Measurements from ENCODE around the gene SLC25A40.
A peak's percentile ranks its signal among the peaks of the same experiment; 100 is the strongest.
"Not testable (repeated sequence)": the region's sequence is repeated elsewhere in the genome, so short reads cannot be mapped to it uniquely, and the experiment has no call there.

SLC25A40 gene, protein sequence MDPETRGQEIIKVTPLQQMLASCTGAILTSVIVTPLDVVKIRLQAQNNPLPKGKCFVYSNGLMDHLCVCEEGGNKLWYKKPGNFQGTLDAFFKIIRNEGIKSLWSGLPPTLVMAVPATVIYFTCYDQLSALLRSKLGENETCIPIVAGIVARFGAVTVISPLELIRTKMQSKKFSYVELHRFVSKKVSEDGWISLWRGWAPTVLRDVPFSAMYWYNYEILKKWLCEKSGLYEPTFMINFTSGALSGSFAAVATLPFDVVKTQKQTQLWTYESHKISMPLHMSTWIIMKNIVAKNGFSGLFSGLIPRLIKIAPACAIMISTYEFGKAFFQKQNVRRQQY

DNA sequence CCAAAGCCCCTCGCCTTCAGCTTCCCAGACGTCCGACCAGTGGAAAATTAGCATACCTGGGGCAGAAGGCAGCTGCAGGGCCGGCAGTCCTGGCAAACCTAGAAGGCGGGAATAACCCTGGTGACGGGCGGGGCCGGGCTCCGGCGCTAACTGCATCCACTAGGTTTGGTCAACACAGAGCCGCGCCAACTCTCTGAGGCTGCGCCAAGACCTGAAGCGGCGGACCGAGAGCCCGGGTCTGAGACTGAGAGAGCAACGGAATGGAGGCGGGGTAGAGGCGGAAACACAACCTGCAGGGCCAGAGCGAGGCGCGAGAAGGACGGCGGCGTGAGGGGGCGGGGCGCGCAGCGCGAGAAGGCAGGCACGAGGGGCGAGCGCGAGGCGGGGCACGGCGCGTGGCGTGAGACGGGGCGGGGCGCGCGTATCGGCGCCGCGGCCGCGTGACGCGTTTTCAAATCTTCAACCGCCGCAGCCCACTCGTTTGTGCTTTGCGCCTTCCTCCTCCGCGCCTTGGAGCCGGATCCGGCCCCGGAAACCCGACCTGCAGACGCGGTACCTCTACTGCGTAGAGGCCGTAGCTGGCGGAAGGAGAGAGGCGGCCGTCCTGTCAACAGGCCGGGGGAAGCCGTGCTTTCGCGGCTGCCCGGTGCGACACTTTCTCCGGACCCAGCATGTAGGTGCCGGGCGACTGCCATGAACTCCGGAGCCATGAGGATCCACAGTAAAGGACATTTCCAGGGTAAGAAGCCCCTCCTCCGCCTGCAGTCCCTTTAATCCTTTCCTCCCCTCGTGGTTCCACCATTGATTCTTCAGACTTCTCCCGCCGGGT lies at the start of gene SLC25A40, which contains the start of gene DBF4:
SLC25A40 (minus strand) TSS at position 321 of the 829 bp plus-strand sequence. CDS start 17,633 bp downstream, outside the sequence.
DBF4 (plus strand) TSS at position 454 of the 829 bp plus-strand sequence; CDS start at position 694, 240 bp downstream.
- DNase-seq (ENCODE audit: low read depth) = peak; percentile 77

DNA sequence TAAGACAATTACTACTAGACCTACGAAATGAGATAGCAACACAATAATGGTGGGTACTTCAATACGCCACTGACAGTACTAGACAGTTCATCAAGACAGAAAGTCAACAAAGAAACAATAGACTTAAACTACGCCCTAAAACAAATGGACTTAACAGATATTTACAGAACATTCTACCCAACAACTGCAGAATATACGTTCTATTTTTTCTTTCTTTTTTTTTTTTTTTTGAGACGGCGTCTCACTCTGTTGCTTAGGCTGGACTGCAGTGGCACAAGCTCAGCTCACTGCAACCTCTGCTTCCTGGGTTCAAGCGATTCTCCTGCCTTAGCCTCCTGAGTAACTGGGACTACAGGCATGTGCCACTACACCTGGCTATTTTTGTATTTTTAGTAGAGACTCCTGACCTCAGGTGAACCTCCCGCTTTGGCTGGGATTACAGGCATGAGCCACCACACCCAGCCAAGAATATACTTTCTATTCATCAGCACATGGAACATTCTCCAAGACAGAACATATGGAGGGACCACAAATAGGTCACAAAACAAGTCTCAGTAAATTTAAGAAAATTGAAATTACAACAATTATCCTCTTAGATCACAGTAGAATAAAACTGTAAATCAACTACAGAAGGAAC lies 46.7 kb upstream of the SLC25A40 start:
- not testable (repeated sequence) for DNase-seq (ENCODE audit: low read depth)

DNA sequence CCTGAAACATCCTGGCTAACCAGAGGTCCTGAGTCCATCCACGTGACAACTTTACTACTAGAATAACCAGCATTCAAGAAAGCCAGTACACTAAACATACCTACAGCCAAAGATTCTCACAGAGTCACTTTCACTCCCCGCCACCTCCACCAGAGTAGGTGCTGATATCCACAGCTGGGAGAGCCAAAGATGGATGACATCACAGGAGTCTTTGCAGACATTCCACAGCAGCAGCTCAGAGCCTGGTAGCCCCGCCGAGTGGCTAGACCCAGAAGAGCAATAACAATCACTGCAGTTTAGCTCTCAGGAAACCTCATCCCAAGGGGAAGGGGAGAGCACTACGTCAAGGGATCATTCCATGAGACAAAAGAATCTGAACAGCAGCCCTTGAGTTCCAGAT lies 44.4 kb upstream of the SLC25A40 start:
- DNase-seq (ENCODE audit: low read depth) = no peak

DNA sequence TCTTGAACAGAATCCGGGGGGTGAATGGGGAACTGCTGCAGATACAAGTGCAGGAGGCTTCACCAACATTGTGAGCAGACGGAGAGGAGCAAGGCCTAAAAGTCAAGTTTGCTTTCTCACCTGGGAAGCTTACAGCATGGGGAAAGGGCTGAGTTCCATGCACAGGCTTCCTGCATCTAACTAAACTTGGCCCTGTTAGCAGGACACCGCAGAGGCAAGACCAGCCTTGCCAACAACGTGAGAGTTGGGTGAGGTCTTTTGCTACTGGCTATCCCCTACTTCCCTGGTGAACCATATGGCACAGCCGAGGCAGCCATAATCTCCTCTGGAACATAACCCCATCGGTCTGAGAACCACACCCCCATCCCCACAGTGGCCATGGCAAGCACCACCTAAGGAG lies 43.7 kb upstream of the SLC25A40 start:
- no peak for DNase-seq (ENCODE audit: low read depth)

DNA sequence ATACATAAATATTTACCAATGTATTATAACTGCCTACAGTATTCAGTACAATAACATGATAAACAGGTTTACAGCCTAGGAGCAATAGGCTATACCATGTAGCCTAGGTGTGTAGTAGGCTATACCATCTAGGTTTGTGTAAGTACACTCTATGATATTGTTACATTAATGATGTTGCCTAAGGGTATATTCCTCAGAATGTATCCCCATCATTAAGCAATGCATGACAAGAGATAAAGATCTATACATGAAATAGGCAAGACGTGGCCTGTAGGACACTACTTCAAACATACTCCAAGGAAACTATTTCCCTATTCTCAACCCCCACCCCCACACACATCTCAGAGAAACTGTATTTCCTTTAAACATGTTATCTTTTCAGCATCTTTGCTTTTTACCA lies 42.6 kb upstream of the SLC25A40 start:
- no peak for DNase-seq (ENCODE audit: low read depth)

DNA sequence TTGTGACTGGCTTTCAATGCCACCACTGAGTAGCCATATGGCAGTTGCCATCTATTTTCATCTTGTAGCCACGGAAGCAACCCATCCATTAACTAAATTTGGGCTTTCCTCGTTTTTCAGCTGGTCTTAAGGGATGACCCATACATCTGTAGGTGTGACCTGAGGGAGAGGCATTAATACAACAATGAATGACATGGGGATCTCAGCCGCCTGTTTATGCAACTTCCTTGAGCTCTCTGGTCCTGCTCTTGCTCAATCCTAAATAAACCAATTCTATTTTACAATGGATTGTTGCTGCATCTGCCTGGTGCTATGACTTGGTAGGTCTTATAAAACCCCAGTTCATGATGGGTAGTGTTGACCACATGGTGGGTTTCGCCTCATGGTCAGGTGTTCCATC lies 36.0 kb upstream of the SLC25A40 start:
- DNase-seq (ENCODE audit: low read depth) = no peak

DNA sequence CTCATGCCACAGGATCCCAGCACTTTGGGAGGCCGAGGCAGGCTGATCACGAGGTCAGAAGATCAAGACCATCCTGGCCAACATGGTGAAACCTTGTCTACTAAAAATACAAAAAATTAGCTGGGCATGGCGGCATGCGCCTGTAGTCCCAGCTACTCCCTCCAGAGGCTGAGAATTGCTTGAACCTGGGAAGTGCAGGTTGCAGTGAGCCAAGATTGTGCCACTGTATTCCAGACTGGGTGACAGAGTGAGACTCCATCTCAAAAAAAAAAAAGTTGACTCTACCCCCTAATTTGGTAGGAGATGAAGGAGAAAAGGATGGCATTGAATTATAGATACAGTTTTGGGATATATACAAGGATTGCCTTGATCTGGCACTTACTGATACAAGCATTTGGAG lies 32.7 kb upstream of the SLC25A40 start:
- not testable (repeated sequence) for DNase-seq (ENCODE audit: low read depth)

DNA sequence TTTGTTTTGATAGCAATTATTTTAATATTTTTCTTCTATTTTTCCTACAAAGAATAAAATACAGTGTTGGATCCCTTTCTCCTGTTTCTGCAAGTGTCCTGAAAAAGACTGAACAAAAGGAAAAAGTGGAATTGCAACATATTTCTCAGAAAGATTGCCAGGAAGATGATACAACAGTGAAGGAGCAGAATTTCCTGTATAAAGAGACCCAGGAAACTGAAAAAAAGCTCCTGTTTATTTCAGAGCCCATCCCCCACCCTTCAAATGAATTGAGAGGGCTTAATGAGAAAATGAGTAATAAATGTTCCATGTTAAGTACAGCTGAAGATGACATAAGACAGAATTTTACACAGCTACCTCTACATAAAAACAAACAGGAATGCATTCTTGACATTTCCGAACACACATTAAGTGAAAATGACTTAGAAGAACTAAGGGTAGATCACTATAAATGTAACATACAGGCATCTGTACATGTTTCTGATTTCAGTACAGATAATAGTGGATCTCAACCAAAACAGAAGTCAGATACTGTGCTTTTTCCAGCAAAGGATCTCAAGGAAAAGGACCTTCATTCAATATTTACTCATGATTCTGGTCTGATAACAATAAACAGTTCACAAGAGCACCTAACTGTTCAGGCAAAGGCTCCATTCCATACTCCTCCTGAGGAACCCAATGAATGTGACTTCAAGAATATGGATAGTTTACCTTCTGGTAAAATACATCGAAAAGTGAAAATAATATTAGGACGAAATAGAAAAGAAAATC lies 31.2 kb upstream of the SLC25A40 start:
- not testable (repeated sequence) for DNase-seq (ENCODE audit: low read depth)

DNA sequence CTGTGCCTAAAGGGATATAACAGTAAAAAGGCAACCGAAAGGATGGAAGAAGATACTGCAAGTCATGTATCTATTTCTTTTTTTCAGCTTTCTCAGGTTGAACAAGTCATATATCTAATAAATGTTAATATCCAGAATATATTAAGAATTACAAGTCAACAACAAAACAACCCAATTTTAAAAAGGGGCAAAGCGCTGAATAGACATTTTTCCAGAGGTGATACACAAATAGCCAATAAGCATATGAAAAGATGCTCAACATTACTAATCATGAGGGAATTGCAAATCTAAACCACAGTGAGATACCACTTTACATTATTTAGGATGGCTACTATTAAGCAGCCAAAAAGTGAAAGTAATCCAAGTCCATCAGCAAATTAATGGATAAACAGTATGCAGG lies 23.1 kb upstream of the SLC25A40 start:
- no peak for DNase-seq (ENCODE audit: low read depth)

DNA sequence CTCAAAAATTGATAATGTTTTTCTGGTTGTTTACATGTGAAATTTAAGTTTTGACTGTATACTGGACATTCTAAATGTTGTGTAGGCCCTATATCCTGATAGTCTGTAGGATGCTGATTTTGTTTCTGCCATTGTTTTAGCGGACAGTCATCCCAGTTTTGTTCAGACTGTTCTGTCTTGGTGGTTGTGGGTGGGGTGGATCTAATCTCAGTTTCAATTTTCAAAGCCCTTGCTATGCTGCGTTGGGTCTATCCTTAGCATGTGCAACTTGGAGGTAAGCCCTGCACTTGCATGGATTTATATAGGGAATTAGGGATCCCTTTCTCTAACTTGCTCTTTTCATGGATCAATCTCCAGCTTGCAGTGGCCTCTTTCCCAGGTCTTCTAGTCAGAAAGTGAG lies 19.2 kb upstream of the SLC25A40 start:
- DNase-seq (ENCODE audit: low read depth) = no peak

DNA sequence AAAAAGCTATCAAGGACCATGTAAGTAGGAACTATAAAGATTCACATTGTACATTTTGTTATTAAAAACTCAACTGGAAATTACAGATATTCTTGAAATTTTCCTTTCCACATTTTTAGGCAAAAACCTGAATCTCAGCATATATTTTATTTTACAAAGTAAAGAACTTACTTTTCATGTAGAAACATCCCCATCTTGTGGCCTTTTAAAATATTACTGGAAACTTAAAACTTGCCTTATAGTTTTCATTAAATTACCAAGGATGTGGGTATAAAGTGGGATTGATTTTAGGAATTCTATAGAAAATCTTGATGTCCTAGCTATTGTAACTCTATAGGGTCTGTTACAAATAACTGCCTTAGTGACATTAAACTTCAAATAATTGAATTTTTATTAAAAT lies 10.7 kb upstream of the SLC25A40 start:
- no peak for DNase-seq (ENCODE audit: low read depth)

DNA sequence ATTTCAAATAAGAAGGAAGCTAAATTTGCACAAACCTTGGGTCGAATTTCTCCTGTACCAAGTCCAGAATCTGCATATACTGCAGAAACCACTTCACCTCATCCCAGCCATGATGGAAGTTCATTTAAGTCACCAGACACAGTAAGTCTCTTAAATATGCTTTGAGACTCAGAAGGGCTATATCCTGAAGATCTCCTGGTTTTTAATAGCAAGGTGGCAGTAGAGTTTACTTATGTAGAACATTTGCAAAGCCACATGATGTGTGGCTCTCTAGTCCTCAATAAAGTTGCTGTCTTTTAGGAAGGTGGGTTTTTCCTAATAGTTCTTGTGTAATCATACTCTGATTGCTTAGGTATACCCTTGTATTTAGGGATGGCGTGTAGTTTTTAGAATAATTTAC lies 8.9 kb upstream of the SLC25A40 start:
- DNase-seq (ENCODE audit: low read depth) = no peak

DNA sequence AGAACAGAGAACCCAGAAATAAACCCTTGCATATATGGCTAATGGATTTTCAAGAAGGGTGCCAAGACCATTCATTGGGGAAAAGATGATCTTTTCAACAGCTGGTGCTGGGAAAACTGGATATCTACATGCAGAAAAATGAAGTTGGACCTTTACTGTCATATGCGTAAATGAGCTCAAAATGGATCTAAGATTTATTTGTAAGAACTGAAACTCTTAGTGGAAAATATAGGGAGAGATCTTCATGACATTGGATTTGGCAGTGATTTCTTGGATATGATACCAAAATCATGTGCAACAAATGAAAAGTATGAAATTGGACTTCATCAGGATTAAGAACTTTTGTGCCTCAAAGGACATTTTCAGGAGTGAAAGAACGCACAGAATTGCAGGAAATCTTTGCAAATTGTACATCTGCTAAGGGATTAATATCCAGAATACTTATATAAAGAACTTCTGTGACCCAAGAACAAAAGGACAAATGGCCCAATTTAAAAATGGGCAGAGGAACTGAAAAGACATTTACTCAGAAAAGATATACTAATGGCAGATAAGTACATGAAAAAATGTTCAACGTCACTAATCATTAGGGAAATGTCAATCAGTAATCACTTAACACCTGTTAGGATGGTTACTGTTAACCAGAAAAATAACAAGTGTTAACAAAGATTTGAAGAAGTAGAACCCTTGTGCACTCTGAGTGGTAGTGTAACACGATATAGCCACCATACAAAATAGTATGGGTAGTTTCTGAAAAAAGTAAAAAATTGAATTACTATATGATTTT lies 6.2 kb upstream of the SLC25A40 start:
- no peak for DNase-seq (ENCODE audit: low read depth)

DNA sequence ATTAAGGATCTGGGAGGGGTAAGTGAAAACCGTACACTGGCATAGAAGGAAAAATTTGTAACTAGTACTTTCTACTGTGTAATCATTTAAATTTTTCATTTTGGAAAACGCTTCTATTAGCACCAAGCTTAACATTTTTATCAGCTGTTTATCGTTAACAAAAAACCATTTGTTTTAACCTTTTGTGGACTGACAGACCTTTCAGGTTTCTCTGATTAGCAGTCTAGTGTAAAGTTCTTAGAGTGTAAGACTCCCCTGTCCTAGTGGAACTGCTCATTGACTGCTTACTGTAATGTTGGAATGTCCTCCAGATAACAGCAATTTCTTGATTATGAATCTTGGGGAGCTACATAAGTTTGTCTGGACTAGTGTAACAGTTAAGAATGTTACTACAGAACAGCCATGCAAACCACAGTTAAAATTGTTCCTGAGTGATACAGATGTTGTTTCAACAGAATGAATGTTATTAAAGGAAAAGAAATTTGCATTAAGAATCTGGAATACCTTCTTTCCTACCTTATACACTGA lies 2.1 kb upstream of the SLC25A40 start:
- DNase-seq (ENCODE audit: low read depth) = no peak

DNA sequence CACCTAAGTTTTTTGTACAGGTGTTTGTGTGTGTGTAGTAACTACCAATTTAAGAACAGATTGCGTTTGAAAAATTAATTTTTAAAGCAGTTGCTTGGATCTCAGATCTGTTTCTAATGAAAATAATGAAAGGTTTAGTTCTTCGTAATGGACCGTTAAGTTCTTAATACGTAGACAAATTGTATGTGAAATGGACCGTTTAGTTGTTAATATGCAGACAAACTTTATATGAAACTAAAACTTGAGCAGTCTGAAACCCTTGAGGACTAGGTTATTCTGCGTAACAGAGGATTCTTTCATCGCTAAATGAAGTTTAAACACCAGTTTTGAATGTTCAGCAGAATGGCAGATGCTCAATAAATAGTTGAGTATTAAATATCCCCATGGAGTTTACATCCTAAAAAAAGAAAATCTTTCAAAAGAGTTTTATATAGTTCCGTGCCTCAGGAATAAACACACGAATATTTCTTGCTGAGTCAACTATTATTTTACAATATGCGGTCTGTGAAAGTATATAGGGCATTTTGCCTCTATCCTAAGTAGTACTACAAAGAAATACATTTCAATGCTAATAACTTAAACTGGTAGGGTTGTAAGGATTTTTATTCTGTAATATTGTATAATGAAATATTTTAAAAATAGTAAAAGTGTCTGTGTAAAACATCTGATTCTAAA lies 1.3 kb upstream of the SLC25A40 start:
- no peak for DNase-seq (ENCODE audit: low read depth)

DNA sequence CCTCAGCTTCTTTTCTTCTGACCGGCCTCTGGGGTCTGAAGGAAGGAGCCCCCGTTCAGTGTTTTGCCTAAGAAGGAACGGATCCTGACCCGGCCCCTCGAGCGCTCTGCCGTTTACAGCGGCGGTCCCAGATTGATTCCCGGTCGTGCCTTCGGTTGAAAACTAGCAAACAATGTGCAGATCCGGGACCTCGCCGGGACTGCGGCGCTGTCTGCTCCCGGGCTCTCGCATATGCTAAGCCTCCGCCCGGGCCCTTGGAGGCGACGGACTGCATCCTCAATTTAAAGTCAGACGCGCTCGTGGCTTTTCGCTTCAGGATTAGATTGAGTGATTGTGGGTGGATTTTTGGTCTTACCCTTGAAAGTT lies 692 bp upstream of the SLC25A40 start:
- no peak for DNase-seq (ENCODE audit: low read depth)

DNA sequence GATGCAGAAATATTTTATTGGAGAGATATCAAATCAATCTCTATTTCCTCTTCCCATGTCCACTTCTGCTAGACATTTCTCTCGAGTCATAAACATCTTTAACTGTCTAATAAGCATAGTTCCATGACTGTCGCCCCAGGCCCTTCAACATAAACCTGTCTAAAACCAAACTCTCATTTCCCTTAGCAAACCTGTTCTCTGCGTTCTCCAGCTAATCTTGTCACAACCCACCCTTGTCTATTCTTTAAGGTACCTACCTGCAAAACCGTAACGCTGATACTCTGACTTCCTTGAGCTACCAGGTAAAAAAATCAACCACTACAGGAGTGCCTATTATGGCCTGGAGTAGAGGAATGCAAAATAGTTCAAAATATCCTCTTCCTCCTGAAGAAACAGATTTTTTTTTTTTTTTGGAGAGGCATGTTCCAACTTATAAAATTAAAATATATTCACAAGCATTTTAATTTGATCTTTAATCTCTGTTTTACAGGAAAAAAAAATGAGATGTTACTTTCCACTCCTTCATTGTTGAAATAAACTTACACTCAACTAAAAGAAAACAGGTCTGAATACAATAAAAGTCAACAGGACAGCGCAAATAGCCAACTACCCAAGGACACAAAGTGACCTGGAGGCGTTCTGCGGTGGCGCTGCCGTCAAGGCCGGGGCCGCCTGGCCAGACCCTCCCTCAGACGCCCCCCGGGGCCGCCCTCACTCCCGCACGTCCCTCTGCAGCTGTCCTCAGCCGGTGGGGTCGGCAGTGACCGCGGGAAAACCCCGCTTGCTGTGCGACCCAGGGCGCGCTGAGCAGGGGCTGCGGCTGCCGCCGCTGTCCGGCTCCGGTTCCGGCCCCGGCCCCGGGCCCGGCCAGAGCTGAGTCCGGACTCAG lies 765 bp downstream of the SLC25A40 start:
- DNase-seq (ENCODE audit: low read depth) = no peak

DNA sequence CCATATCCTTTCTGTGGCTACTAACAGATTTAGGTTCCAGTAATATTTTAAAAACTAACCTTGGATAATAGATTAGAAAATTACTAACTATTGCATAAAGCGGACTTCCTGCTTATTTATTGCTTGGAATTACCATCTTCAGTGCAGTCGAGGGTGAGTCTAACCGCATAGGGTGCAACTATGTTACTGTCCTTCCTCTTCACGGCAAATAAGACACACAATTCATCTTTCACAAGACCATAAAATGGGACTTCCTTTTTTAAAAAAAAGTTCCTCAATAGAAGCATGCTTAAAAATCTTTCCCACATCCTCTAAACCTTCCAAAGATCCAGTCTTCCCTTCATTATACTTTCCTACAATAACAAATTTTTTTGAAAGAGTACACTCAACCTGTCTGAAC lies 2.1 kb downstream of the SLC25A40 start:
- no peak for DNase-seq (ENCODE audit: low read depth)

DNA sequence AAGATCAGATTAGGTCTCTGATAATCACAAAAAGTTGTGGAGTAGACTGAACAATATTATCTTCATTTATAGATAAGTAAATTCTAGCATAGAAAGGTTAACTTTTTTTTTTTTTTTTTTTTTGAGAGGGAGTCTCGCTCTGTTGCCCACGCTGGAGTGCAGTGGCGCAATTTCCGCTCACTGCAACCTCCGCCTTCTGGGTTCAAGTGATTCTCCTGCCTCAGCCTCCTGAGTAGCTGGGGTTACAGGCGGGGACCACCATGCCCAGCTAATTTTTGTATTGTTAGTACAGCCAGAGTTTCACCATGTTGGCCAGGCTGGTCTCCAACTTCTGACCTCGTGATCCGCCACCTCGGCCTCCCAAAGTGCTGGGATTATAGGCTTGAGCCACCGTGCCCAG lies 2.8 kb downstream of the SLC25A40 start:
- not testable (repeated sequence) for DNase-seq (ENCODE audit: low read depth)

Measured in HS-27A (cell line).